Endodermal cell (in vitro differentiated cells): Measurements from ENCODE around the gene LAPTM5. TPM values are rescaled to one million over a fixed set of nuclear protein-coding genes. Genes with fewer than 3 reads are reported as not detected.

Experiments used
- DNase-seq: peaks from one replicate; pipeline ENCODE4 v3.0.0-alpha.2; 2017
- H3K27ac ChIP-seq: 2 replicates; pipeline ENCODE4 v1.5.1; 2013; ENCODE audit warnings: mild to moderate bottlenecking, low read depth, low read length, moderate library complexity
- H3K27me3 ChIP-seq: 2 replicates; pipeline ENCODE4 v1.6.1; 2013; ENCODE audit warnings: mild to moderate bottlenecking, low read length, moderate library complexity; ENCODE audit not compliant: insufficient read depth, control insufficient read depth, poor library complexity, severe bottlenecking
- H3K36me3 ChIP-seq: 2 replicates; pipeline ENCODE4 v1.7.0; 2013; ENCODE audit warnings: mild to moderate bottlenecking, low read length, moderate library complexity; ENCODE audit not compliant: control insufficient read depth, insufficient read depth
- H3K4me1 ChIP-seq: one replicate; pipeline ENCODE4 v1.7.0; 2013; ENCODE audit warnings: low read length; ENCODE audit not compliant: control insufficient read depth, insufficient read depth
- H3K4me3 ChIP-seq: 2 replicates; pipeline ENCODE4 v1.5.1; 2013; ENCODE audit warnings: mild to moderate bottlenecking, low read length, moderate library complexity
- H3K9ac ChIP-seq: 2 replicates; pipeline ENCODE4 v1.6.1; 2013; ENCODE audit warnings: mild to moderate bottlenecking, low read length, moderate library complexity; ENCODE audit not compliant: poor library complexity, severe bottlenecking; ENCODE audit errors: extremely low read depth
- H3K9me3 ChIP-seq: 2 replicates; pipeline ENCODE4 v1.6.1; 2013; ENCODE audit warnings: mild to moderate bottlenecking, low read length, moderate library complexity; ENCODE audit not compliant: control insufficient read depth
- H3K27ac Mint-ChIP-seq: 2 replicates; pipeline ENCODE4 v1.8.0; 2020; ENCODE audit warnings: mixed read lengths
- H3K27me3 Mint-ChIP-seq: 2 replicates; pipeline ENCODE4 v1.8.0; 2021; ENCODE audit warnings: mild to moderate bottlenecking, mixed read lengths; ENCODE audit not compliant: insufficient read depth
- H3K36me3 Mint-ChIP-seq: 2 replicates; pipeline ENCODE4 v1.8.0; 2020; ENCODE audit warnings: low read depth, mixed read lengths
- H3K4me1 Mint-ChIP-seq: 2 replicates; pipeline ENCODE4 v1.8.0; 2020; ENCODE audit warnings: mixed read lengths
- H3K4me3 Mint-ChIP-seq: 2 replicates; pipeline ENCODE4 v1.8.0; 2020; ENCODE audit warnings: mild to moderate bottlenecking, moderate library complexity, mixed read lengths
- H3K9me3 Mint-ChIP-seq: 2 replicates; pipeline ENCODE4 v1.8.0; 2020; ENCODE audit warnings: mild to moderate bottlenecking, mixed read lengths
- WGBS, 2 experiments: methylation state at CpG; one replicate each; pipeline versions ENCODE4 v1.1.5 to v1.1.7; 2013; ENCODE audit warnings: missing lambda C conversion rate in 2 of 2, mixed read lengths in 1 of 2; ENCODE audit not compliant: insufficient coverage in 1 of 2, insufficient read length in 1 of 2; 5-methylcytosine and 5-hydroxymethylcytosine counted together
- total RNA-seq, 2 donors: library from RNA; stranded (reverse); fragmentation: NEBNext Ultra II Directional in 1 of 2; extraction: Animal tissue kit (Norgen Biotek cat#: 25700) in 1 of 2; gene quantifications; 2 replicates in 1 of 2; 3 replicates in 1 of 2; pipeline ENCODE4 v1.2.1, GENCODE V29; 2021
- TF ChIP-seq, protein P1 (sequence below): fragments of 200-600 bp; sonication (generic); conservative IDR thresholded peaks from 2 replicates; pipeline ENCODE4 v1.5.0; 2021; ENCODE audit warnings: antibody characterized with exemption, mild to moderate bottlenecking

LAPTM5 gene
- total RNA-seq, 2 donors from 2014 or later: not detected

DNA sequence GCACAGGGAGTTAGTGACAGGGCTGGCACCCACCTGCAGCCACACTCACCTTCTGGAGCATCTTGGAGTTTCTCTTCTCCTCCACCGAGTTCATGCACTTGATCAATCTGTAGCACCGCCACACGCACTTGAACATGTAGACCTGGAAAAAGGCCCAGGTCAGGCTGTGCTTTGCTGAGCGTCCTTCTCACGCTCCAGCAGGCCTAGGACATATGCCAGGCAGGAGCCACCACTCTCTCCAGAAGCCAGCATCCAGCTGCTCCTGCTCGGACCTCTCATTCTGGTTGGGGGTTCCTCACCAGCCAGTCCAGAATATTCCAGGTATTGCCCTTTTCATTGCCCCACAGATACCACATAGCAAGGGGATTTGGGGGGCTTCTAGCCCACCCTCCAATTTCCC, 22.4 kb downstream of the LAPTM5 start:
- WGBS, 2 experiments: 91 to 95% methylated on average over 3 to 6 of the region's 6 CpGs
- TF ChIP-seq, protein P1, sequence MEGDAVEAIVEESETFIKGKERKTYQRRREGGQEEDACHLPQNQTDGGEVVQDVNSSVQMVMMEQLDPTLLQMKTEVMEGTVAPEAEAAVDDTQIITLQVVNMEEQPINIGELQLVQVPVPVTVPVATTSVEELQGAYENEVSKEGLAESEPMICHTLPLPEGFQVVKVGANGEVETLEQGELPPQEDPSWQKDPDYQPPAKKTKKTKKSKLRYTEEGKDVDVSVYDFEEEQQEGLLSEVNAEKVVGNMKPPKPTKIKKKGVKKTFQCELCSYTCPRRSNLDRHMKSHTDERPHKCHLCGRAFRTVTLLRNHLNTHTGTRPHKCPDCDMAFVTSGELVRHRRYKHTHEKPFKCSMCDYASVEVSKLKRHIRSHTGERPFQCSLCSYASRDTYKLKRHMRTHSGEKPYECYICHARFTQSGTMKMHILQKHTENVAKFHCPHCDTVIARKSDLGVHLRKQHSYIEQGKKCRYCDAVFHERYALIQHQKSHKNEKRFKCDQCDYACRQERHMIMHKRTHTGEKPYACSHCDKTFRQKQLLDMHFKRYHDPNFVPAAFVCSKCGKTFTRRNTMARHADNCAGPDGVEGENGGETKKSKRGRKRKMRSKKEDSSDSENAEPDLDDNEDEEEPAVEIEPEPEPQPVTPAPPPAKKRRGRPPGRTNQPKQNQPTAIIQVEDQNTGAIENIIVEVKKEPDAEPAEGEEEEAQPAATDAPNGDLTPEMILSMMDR: no peak
- no peaks in the 10 kb centered on the region for H3K4me1 ChIP-seq
- H3K27me3 ChIP-seq: no peaks in the 10 kb centered on the region
- H3K9me3 ChIP-seq: no peaks in the 10 kb centered on the region
- no peak overlapping the region for H3K4me3 ChIP-seq
- no peak overlapping the region for H3K9ac ChIP-seq
- Mint-ChIP-seq H3K27me3 (peaks cover 3% of the 10 kb centered on the region), H3K4me1 (peaks cover 9% of the 10 kb centered on the region), H3K9me3 (no peaks in the 10 kb centered on the region), H3K4me3 (no peak overlapping the region), H3K27ac (no peak overlapping the region), H3K36me3 (no peaks in the 10 kb centered on the region)
- DNase-seq: no peak
- no peak overlapping the region for H3K27ac ChIP-seq
- no peaks in the 10 kb centered on the region for H3K36me3 ChIP-seq

DNA sequence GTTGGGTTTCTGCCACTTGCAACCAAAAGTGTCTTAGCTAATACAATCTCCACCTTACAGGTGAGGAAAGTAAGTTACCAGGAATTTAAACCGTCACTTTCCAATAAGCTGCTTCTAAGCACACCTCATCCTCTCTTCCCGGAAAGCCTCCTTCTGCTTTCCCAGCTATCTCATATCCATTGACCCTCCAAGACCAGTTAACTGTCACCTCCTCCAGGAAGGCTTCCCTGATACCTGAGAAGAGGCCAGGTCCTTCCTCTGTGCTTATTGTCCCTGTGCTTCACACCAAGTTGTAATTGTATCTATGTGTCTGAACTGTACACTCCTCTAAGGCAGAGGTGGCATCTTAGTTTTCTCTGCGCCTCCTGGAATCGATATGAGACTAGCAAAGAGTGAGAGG, 23.0 kb downstream of the LAPTM5 start:
- Mint-ChIP-seq H3K27ac (no peak overlapping the region), H3K4me3 (no peak overlapping the region), H3K4me1 (peaks cover 5% of the 10 kb centered on the region), H3K9me3 (no peaks in the 10 kb centered on the region), H3K27me3 (peaks cover 3% of the 10 kb centered on the region), H3K36me3 (no peaks in the 10 kb centered on the region)
- Histone ChIP-seq H3K27ac (no peak overlapping the region), H3K36me3 (no peaks in the 10 kb centered on the region), H3K4me1 (no peaks in the 10 kb centered on the region), H3K9ac (no peak overlapping the region), H3K4me3 (no peak overlapping the region), H3K27me3 (no peaks in the 10 kb centered on the region), H3K9me3 (no peaks in the 10 kb centered on the region)
- TF ChIP-seq, protein P1: no peak
- WGBS, 2 experiments: 87 to 94% methylated on average over 3 to 4 of the region's 4 CpGs
- DNase-seq: no peak

DNA sequence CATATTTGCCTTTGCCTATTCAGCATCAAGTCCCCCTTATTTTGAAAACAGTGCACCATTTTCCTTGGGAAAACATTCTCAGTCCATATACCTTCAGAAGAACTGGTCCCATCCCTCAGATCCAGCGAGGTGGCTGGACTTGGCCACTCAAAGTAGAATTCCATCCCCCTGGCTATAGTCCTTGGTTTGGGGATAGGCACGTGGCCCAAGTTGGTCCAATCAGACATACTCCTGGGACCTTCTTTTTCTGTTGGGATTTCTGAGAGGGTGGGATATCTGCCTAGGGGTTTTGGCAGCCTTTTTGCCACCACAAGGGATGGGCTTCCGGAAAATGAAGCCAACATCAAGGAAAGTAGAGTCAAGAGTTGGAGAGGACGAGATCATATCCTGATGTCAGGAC, 23.5 kb downstream of the LAPTM5 start:
- Histone ChIP-seq H3K27me3 (no peaks in the 10 kb centered on the region), H3K9me3 (no peaks in the 10 kb centered on the region), H3K27ac (no peak overlapping the region), H3K9ac (no peak overlapping the region), H3K36me3 (no peaks in the 10 kb centered on the region), H3K4me3 (no peak overlapping the region), H3K4me1 (no peaks in the 10 kb centered on the region)
- peaks cover 3% of the 10 kb centered on the region for H3K27me3 Mint-ChIP-seq
- DNase-seq: no peak
- no peaks in the 10 kb centered on the region for H3K36me3 Mint-ChIP-seq
- no peak overlapping the region for H3K27ac Mint-ChIP-seq
- H3K4me1 Mint-ChIP-seq: peaks cover 5% of the 10 kb centered on the region
- TF ChIP-seq, protein P1: no peak
- WGBS, 2 experiments: 90 to 100% methylated on average over 3 to 4 of the region's 4 CpGs
- H3K9me3 Mint-ChIP-seq: no peaks in the 10 kb centered on the region
- H3K4me3 Mint-ChIP-seq: no peak overlapping the region
